Lower leg skin (tissue), 3 donors: ENCODE results near the gene LDLRAD3.

Experiments used
- CTCF ChIP-seq, 3 donors: fragments of 450-650 bp; IDR thresholded peaks; one replicate each; pipeline ENCODE4 v1.5.1; 2016; ENCODE audit warnings: antibody characterized with exemption in 3 of 3, mild to moderate bottlenecking in 3 of 3, moderate library complexity in 2 of 3
- POLR2A ChIP-seq, 2 donors: fragments of 450-650 bp; IDR thresholded peaks; one replicate each; pipeline ENCODE4 v1.6.1; 2016 to 2017; ENCODE audit warnings: antibody characterized with exemption in 2 of 2, mild to moderate bottlenecking in 1 of 2, moderate library complexity in 1 of 2

GRCh38 chr11:36057379-36058042 is 113.6 kb downstream of the LDLRAD3 start:
- TF ChIP-seq CTCF (IDR thresholded peaks at IDR 0.05) (no peak), POLR2A (IDR thresholded peaks at IDR 0.05) (no peak)
